GM21381 (cell line): ENCODE data around the gene ANGPTL2.
"Not testable (repeated sequence)": the region's sequence is repeated elsewhere in the genome, so short reads cannot be mapped to it uniquely, and the experiment has no call there.

Experiments
- ATAC-seq: cut with Tn5 transposase; IDR thresholded peaks from one replicate; pipeline ENCODE4 v1.9.1; 2021; ENCODE audit warnings: mild to moderate bottlenecking, moderate library complexity; ENCODE audit not compliant: unreplicated experiment

The ANGPTL2 gene

DNA sequence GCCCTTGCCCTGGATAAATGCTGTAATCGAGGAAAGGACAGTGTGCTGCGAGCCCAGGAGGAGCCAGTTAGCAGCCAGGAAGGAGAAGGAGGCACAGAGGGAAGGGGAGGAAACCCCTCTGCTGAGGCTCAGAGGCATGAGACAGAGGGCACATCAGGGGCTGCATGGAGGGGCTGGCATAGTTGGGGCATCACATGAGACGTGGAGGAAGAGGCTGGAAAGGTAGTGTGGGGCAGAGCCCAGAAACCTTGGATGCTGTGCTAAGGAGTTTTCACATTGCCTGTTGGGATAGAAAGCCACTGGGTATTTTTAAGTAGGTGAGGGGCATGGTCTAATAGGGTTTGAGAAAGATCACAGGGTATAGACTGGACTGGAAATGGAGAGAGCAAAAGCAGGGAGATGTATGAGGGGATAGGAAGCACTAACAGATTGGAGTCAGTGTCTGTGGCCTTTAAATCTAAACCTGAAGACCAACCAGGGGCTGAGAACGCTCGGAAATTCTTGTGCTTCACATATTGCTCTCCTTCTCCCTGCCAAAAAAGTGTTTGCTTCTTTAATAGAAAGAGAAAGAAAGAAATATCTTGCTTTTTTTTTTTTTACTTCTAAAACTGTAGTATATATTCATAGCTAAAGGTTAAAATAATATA, 33.0 kb upstream of the ANGPTL2 start:
- no peak for ATAC-seq

DNA sequence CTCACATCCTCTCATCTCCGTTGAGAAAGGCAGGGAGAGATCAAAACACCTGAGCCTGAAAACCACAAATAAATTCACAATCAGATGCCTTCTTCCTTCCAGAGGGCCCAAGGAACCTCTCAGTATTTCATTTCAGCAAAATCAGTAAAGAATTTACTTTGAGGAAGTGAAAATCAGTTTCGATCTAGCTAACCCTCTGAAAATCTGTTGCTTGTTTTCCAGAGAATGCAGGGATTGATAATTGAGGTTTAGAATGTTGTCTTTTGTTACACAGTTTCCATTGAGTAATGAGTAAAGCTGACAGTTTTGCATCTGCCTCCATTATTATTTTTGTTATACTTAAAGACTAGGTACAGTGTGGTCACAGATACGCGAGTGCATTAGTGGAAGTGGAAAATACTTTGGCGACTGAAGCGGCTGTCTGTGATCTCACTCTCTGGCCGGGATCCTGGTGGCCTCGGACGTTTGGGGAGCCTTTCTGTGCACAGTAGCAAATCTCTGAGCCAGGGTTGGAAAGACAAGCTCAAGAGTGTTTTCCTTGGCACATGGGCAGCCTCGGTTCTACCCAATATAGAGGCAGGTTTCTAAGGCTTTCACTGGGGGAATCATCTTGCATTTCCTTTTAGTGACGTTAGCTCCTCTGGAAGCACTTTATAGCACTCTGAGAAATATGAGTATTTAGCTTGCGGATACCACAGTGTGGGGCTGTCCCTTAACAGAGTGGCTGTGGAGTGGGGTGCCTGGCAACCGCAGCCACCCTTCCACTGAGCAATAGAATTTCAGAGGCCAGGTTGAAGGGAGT, 32.2 kb upstream of the ANGPTL2 start:
- ATAC-seq = peak; percentile 53

DNA sequence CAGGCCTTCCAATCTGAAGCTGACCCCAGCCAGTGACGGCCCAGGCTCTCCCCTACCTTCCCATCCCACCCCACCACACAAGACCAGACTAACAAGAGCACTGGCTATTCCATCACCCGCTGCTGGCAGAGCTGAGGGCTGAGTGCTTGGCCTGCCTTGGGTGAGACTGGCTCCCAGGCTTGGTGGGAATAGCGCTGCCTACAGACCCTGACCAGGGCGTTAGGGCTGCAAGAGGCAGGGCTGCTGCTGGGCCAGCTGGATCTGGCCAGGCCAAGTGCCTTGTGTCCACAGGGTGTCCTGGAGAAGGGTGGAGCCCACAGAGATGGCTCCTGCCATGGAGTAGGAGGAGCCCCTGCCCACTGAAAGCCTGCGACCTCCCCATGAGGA, 31.6 kb upstream of the ANGPTL2 start:
- ATAC-seq = no peak

DNA sequence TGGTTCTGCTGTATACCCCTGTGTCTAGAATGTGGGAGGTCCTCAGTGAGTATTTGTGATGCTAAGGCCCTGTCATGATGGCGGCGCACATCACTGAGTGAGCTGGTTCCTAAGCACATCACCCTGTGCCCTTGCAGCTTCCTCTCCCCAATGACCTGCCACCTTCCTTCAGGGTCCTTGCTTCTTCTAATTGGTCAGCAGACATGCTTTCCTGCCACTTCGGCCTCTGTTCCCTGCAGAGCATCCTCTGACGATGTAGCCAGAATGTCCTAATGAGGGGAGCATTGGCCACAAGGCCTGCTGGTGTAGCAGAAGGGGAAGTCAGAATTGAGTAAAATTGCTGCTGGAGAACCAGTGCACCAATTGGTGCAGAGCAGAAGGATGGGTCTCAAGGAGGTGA, 31.1 kb upstream of the ANGPTL2 start:
- ATAC-seq = no peak

DNA sequence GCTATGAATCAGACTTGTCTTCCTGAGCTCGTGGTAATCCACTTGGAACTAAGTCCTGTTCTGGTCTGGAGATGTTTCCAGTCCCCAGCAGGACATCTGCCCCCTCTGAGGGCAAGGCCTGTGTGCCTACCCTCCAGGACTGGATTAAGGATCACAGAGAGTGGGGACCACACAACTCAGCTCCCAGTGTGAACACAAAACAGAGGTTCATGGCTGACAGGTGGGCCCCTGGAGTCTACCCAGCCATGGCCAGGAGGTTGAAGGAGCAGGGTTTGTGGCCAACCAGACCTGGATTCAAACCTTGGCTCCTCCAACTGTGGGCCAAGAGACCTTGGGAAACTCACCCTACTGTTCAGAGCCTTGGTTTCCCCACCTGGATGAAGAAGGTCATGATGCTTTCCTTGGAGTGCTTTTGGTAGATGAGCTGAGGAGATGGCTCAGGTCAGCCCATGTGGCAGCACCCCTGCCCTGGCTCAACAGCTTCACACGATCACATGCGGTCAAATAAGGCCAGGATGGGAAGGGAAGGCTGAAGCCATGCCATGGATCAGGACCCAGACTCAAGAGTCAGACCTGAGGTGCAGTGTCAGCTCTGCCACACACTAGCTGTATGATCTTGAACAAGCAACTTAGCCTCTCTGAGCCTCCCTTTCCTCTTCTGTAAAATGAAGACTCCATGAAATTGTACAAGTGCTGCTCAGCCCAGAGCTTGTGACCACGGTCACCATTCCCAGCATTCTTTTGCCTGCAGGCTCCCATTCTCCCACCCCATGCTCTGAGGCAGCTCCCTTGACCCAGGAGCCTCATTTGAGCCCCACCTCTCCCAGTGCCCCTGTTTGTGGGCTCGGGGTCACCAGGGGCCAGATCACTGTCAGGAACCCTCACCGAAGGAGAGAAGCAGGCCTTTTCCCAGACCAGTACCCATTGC, 27.3 kb upstream of the ANGPTL2 start:
- no peak for ATAC-seq

DNA sequence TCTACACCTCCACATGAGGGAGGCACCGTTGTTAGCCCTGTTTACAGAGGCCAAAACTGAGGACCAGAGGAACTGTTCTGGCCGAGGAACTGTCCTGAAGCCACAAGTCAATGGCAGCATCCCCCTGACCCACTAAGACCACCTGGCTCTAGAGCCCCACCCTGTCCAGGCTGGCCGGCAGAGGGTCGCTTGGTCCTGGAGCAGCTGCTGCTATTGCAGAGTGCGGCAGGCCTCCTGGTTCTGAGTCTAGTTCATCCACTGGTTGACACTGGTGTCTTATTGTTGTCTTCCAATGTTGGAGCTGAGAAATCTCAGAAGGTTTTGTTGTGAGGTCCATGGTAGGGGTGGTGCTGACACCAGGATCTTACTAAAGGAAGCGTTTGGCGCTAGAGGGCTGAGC, 26.6 kb upstream of the ANGPTL2 start:
- ATAC-seq = no peak

DNA sequence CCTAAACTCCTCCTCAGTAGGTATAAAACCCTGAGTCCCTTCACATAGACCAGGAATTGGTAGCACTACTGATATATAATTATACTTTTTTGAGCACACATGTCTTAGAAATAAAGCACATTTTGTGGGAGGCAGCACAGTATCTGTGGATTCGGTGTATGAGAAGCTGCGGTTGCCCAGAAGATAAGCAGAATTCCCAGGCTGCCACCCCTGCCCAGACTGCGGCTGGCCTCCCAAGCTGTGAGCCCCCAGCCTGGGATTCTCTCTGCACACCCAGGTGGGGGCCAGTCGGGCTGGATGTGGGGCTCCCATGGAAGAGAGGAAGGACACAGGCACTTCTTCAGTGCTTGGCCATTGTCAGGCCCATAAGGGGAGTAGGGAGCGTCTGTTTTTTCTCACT, 25.6 kb upstream of the ANGPTL2 start:
- no peak for ATAC-seq

DNA sequence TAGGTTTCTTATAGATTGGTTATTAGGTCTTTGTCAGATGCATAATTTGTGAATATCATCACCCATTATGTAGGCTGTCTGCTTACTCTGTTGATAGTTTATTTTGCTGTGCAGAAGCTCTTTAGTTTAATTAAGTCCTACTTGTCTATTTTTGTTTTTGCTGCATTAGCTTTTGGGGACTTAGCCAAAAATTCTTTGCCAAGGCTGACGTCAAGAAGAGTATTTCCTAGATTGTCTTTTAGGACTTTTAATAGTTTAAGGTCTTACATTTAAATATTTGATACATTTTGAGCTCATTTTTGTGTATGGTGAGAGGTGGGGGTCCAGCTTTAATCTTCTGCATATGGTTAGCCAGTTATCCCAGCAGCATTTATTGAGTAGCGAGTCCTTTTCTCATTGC, 24.8 kb upstream of the ANGPTL2 start:
- no peak for ATAC-seq

DNA sequence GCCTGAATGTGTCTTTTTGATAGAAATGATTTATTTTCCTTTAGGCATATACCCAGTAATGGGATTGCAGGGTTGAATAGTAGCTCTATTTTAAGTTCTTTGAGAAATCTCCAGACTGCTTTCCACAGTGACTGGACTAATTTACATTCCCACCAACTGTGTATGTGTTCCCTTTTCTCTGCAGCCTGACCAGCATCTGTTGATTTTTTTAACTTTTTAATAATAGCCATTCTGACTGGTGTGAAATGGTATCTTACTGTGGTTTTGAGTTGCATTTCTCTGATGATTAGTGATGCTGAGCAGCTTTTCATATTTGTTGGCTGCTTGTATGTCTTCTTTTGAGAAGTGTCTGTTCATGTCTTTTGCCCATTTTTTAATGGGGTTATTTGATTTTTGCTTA, 24.4 kb upstream of the ANGPTL2 start:
- ATAC-seq = not testable (repeated sequence)

DNA sequence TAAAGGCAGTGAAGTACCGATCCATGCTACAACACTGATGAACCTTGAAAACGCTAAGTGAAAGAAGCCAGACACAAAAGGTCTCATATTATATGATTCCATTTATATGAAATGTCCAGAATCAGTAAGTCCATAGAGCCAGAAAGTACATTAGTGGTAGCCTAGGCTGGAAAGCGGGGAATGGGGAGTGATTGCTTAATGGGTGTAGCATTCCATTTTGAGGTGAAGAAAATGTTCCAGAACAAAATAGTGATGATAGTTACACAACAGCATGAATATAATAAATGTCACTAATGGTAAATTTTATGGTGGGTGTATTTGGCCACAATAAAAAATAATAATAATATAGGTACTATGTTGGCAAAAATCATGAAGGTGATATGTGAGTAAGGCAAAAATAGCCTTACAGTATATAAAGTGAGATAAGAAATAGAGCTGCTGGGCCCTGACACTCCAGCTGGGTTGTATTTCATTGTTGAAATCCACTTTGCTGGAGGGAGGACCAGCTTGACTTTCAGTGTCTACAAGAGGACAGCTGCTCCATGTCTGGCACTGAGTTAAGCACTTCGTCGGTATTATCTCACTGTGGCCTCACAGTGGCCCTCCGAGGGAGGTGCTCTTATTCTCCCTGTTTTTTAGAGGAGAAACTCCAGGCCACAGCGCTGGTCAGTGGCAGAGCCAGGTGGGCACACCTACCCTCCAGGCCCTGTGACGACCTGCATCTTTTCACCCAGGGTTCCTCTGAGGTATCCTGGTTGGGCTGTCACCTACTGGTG, 22.4 kb upstream of the ANGPTL2 start:
- ATAC-seq = no peak

DNA sequence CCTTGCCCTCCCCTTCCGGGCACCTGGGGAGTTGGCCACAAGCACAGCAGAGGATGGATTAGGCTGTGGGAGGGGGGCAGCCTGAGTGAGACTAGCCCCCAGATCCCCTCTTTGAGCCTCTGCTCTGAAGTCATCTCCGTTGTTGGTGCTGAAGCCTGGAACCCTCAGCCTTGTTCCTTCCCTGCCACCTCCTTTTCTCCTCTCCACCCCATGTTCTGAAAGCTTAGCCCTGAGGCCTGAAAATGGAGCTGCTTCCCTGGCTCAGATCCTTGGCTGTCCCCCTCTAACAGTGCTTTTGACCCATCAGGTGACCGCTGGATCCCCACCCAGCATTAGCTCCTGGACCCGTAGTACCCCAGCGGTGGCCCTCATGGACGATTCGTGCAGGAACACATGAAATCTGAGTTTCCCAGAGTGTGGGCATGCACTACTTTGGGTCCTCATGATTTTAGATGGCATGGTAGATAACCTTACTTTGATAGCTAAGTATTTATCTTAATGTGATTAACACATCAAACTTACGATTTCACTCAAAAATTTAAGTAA, 21.6 kb upstream of the ANGPTL2 start:
- no peak for ATAC-seq

DNA sequence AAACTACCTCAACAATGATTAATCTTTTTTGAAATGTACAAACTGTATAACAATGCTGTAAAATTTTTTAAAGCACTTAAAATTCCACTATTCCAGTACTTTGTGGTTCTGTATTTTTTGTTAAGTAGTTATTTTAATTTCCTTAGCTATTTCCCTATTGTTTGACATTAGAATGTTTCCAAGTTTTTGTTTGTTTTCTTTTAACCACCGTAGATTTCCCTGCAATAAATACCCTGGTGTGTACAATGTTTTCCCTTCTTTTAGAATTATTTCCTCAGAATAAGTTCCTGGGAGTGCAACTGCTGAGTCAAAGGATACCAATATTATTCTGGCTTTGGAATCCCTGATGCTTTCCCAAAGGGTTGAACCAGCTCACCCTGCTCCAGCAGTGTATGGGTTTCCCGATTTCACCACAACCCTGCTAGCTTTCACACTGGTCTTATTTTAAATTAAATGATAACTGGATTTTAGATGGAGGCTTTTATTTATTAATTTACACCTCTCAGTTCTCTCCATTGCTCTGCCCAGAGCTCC, 20.6 kb upstream of the ANGPTL2 start:
- ATAC-seq = no peak

DNA sequence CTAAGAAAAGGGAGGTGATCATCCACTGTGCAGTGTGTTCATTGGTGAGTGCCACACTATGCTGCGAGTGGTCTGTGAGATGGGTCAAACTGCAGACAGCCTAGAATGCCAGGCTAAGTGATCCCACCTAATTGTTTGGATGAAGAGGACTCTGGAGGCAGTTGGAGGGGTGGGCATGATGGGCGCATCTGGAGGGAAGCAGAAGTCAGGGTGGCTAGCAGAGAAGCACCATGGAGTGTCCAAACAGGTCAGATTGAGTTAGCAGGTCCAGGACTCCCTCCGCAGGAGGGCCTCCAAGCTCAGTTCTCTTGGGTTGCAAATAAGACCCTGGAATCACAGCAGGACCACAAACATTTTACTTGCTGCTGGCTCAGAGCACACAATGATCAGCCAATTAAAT, 19.9 kb upstream of the ANGPTL2 start:
- no peak for ATAC-seq

DNA sequence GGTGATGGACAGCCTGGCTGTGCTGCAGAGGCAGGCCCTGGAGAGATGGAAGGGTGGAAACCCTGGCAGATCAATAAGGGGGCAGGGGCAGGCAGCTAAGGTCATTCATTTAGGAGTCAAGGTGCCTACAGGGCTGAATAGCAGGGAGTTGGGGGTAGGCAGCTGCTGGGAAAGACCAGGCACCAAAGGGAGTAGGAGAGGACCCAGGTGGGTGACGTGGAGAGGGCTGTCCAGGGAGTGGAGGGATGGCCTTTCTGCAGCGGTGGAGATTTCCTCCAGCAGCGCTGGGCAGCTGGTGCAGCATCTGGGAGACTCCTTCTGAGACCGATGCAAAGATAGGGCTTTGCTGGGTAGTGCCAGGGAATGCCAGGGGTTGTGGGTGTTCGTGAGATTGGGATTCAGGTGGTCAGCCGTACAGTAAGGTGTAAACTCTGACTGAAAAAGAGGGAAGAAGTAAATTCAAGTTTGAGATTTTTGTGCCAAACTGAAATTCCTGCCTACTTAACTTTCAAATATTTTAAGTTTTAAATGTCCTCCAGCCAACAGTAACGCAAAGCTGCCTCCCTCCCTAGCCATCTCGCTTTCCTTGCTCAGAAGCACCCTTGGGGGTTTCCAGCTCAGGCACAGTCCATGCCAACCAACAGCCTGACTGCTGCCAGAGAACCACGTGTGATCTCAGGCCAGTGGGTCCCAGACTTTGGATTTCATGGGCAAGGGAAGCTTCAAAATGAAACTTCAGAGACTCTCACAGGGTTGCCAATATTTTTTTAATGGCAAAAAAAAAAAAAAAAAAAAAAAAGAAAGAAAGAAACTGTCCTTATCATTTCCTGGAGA, 18.6 kb upstream of the ANGPTL2 start:
- ATAC-seq = no peak

DNA sequence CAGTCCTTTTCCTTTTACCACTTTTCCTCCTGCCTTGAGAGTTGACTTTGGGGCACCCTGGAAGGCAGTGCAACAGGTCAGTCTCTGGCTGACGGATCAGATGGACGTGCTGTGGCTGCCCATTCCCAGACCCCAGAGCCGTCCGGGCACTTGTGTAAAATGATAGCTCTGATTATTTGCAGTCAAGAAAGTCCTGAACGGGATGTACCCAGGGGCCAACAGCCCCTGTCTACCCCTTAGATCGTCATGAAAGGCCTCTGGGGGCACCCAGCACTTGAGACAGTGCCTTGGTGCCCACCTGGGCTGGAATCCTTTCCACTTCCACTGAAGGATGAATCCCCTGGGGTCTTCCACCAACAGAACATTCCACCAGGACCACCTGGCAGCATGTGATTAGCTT, 17.7 kb upstream of the ANGPTL2 start:
- ATAC-seq = no peak

DNA sequence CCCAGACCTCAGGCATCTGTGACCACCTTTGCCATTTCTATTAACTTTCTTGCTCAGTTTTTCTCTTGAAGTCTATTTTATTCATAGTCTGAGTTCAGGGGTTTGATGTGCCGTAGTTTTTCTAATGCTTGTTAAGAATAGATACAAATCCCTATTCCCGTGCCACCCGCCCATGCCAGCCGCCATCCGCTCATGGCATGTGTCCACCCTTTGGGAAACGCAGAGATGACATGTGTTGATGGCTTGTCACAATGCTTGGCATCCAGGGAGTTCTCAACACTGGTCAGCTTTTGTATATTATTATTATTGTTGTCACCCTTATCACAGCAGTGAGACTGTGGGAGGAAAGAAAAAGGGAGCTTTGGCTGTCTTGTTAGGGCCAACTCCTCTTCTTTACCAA, 17.3 kb upstream of the ANGPTL2 start:
- no peak for ATAC-seq

DNA sequence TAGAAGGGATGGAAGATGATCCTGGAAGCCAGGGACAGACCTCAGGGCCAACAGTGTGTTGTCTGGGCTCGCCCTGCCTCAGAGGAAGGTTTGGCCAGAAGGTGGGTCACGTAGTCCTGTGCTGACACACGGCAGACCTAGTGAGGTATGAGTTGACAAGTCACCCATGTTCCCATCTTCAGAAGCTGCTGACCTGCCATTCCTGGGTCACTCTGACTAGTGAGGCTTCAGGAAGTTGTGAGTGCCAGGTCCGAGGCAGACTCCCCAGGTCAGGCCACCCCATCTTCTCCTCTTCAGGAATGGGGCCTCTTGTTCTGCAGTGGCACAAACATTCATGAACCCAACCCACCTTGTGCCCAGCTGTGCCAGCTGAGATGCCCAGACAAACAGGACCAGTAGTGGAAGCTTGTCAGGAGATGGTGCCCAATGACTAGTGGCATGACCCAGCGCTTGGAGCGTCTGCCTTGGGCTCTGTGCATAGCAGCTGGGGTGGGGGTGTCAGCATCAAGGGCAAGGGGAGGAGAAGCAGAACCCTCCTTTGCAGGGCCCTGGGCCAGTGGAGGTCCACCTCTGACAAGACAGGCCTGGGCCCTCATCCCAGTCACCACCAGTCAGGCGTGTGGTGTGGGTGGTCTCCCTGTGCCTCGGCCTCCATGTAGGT, 16.8 kb upstream of the ANGPTL2 start:
- ATAC-seq = no peak

DNA sequence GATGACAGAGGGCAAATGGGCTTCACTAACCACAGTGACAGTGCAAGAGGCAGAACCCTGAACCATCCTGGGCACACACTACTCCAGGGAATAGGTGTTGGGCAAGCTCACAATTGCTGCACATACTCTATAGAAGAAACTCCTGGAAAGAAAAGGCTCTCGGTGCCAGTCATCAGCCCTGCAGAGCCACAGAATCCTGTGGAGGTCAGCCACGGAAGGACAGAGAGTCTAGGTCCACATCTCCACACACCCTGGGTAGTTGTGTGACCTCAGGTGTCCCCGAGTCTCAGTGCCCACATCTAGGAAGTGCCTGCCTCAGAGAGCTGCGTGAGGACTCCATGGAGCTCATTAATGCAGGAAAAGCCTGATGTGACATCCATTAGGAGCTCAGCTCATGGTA, 16.0 kb upstream of the ANGPTL2 start:
- ATAC-seq = no peak
